K562 (cell line): ENCODE results near the gene TMEM43. TPM values are rescaled to one million over a fixed set of nuclear protein-coding genes. Genes with fewer than 3 reads are reported as not detected.

Experiments
- CBFA2T2 ChIP-seq: fragments of 450-650 bp; conservative IDR thresholded peaks from 2 replicates; pipeline ENCODE4 v1.6.1; 2017; ENCODE audit warnings: mild to moderate bottlenecking
- E2F6 ChIP-seq, 2 experiments: IDR thresholded peaks; 2 replicates each; pipeline ENCODE4 v1.6.1; 2011; ENCODE audit warnings: borderline replicate concordance in 1 of 2, control low read depth in 1 of 2, low read depth in 1 of 2, low read length in 1 of 2, mild to moderate bottlenecking in 1 of 2, mixed read lengths in 1 of 2, moderate library complexity in 1 of 2; ENCODE audit not compliant: insufficient read depth in 1 of 2, insufficient read length in 1 of 2, poor library complexity in 1 of 2, severe bottlenecking in 1 of 2; ENCODE audit errors: extremely low read depth in 1 of 2
- ILF3 ChIP-seq: fragments of 450-650 bp; IDR thresholded peaks from 2 replicates; pipeline ENCODE4 v1.6.1; 2018; ENCODE audit warnings: antibody characterized with exemption, mild to moderate bottlenecking, moderate library complexity, borderline replicate concordance
- MBD2 ChIP-seq: sonication (generic); IDR thresholded peaks from 2 replicates; pipeline ENCODE4 v1.6.1; 2016; ENCODE audit warnings: low read depth, borderline replicate concordance
- MGA ChIP-seq: fragments of 450-650 bp; IDR thresholded peaks from 2 replicates; pipeline ENCODE4 v1.6.1; 2016; ENCODE audit warnings: mild to moderate bottlenecking, moderate library complexity
- MTA2 ChIP-seq: fragments of 450-650 bp; IDR thresholded peaks from 2 replicates; pipeline ENCODE4 v1.6.1; 2016; ENCODE audit warnings: low read depth
- ZMIZ1 ChIP-seq, 2 experiments: fragments of 150-350 bp in 1 of 2; IDR thresholded peaks; 2 replicates each; pipeline ENCODE4 v1.6.1; 2012 to 2016; ENCODE audit warnings: low read depth in 2 of 2, low read length in 2 of 2, mild to moderate bottlenecking in 1 of 2, moderate library complexity in 1 of 2
- polyA plus RNA-seq, 8 experiments: library from polyadenylated mRNA; depleted of rRNA in 4 of 8; stranded (reverse) in 5 of 8; unstranded in 3 of 8; fragments of >200 nt; fragmentation: Nextera tagmentation in 2 of 8; fragmentation: Illumina TruSeq in 1 of 8; extraction: Ambion mirVana in 2 of 8; extraction: Trizol in 1 of 8; gene quantifications; 2 replicates each; pipeline versions ENCODE4 v1.2.1 to v1.2.3, GENCODE V29; 2011 to 2014; ENCODE audit warnings: inconsistent platforms in 1 of 8, missing spikeins in 1 of 8
- total RNA-seq, 7 experiments: library from RNA; depleted of rRNA in 6 of 7; stranded (reverse); fragments of >200 nt in 6 of 7; fragmentation: Illumina TruSeq in 2 of 7; extraction: Trizol in 2 of 7; gene quantifications; 2 replicates each; pipeline versions ENCODE4 v1.2.1 to v1.2.3, GENCODE V29; 2011 to 2021; ENCODE audit warnings: low replicate concordance in 1 of 7
- TF ChIP-seq, protein P1 (sequence below): fragments of 450-650 bp; formaldehyde crosslinking; IDR thresholded peaks from 2 replicates; pipeline ENCODE4 v1.4.0; 2022; ENCODE audit warnings: mild to moderate bottlenecking, moderate library complexity
- TF ChIP-seq, protein P2 (sequence below): fragments of 250-450 bp; sonication (Bioruptor Pico); IDR thresholded peaks from 2 replicates; pipeline ENCODE4 v1.8.0; 2021; ENCODE audit warnings: moderate library complexity, mild to moderate bottlenecking, inconsistent platforms

TMEM43 gene
- total and polyA plus RNA-seq, 9 of the 15 experiments (the other 6 are each of a cell fraction or from before 2014, with no cell fraction given): 16.7 to 46.1 (median 35.7) TPM

DNA sequence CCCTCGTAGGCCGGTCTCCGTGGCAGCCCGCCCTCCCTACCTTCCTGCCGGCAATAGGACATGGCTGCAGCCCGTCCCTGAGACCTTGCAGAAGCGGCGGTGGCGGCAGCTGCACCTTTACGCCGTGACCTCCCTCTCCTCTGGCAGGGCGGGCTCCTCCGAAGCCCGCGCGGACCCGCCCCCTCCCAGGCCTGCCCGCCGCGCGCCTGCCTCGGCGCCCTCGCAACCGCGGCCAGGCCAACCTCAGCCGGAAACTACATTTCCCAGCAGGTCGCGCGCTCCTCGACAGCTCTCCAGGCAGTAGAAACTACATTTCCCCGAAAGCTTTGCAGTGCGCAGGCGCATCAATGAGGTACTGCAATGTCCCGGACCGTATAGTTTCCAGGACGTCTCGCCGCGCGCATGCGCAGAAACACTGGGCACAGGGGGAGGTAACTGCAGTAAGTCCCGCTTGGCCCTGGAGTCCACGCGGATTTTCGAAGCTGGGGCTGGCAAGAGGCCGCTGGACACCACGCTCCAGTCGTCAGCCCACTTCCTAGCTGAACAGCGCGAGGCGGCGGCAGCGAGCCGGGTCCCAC, at the start of gene TMEM43, which contains the start of gene CHCHD4 (continued):
- TF ChIP-seq E2F6 (IDR thresholded peaks at IDR 0.05; ENCODE audit: borderline replicate concordance in 1 of 2, extremely low read depth in 1 of 2, insufficient read depth in 1 of 2, insufficient read length in 1 of 2, low read depth in 1 of 2, low read length in 1 of 2, poor library complexity in 1 of 2, severe bottlenecking in 1 of 2) (peak; percentile 55 to 67), CBFA2T2 (no peak), MTA2 (no peak), MBD2 (peak; percentile 93), ZMIZ1 (IDR thresholded peaks at IDR 0.05; ENCODE audit: low read depth in 2 of 2, low read length in 2 of 2) (no peak), MGA (peak; percentile 56; the same call in 1 of the 2 replicates), ILF3 (0 out of 2 replicates have a peak, but pooled peaks have one; percentile 5)
- TF ChIP-seq, protein P1, sequence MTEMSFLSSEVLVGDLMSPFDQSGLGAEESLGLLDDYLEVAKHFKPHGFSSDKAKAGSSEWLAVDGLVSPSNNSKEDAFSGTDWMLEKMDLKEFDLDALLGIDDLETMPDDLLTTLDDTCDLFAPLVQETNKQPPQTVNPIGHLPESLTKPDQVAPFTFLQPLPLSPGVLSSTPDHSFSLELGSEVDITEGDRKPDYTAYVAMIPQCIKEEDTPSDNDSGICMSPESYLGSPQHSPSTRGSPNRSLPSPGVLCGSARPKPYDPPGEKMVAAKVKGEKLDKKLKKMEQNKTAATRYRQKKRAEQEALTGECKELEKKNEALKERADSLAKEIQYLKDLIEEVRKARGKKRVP (CRISPR knock-in tag): peak; percentile 64; the same call in 1 of the 2 replicates
- TF ChIP-seq, protein P2, sequence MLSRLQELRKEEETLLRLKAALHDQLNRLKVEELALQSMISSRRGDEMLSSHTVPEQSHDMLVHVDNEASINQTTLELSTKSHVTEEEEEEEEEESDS (CRISPR knock-in tag): no peak
